ENCODE measurements around the gene CCDC33.

The CCDC33 gene

GRCh38 chr15:74194572-74195559, 41.3 kb upstream of the CCDC33 start:
- TF ChIP-seq, protein P1, sequence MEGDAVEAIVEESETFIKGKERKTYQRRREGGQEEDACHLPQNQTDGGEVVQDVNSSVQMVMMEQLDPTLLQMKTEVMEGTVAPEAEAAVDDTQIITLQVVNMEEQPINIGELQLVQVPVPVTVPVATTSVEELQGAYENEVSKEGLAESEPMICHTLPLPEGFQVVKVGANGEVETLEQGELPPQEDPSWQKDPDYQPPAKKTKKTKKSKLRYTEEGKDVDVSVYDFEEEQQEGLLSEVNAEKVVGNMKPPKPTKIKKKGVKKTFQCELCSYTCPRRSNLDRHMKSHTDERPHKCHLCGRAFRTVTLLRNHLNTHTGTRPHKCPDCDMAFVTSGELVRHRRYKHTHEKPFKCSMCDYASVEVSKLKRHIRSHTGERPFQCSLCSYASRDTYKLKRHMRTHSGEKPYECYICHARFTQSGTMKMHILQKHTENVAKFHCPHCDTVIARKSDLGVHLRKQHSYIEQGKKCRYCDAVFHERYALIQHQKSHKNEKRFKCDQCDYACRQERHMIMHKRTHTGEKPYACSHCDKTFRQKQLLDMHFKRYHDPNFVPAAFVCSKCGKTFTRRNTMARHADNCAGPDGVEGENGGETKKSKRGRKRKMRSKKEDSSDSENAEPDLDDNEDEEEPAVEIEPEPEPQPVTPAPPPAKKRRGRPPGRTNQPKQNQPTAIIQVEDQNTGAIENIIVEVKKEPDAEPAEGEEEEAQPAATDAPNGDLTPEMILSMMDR (IDR thresholded peaks at IDR 0.05; ENCODE audit: control insufficient read depth, insufficient read depth, low read depth, low read length, missing control alignments) = no peak

GRCh38 chr15:74196175-74196574, 40.0 kb upstream of the CCDC33 start:
- no peak overlapping the region for H3K4me3 ChIP-seq (ENCODE audit: control insufficient read depth, low read depth, low read length)
- peak; percentile 94 for DNase-seq (ENCODE audit: low read depth)
- TF ChIP-seq, protein P1 (IDR thresholded peaks at IDR 0.05; ENCODE audit: control insufficient read depth, insufficient read depth, low read depth, low read length, missing control alignments) = no peak

More at GRCh38 chr15:74194572-74195559, 41.3 kb upstream of the CCDC33 start:
- H3K4me3 ChIP-seq (ENCODE audit: control insufficient read depth, low read depth, low read length) = no peak overlapping the region
- DNase-seq (ENCODE audit: low read depth) = no peak

DNA sequence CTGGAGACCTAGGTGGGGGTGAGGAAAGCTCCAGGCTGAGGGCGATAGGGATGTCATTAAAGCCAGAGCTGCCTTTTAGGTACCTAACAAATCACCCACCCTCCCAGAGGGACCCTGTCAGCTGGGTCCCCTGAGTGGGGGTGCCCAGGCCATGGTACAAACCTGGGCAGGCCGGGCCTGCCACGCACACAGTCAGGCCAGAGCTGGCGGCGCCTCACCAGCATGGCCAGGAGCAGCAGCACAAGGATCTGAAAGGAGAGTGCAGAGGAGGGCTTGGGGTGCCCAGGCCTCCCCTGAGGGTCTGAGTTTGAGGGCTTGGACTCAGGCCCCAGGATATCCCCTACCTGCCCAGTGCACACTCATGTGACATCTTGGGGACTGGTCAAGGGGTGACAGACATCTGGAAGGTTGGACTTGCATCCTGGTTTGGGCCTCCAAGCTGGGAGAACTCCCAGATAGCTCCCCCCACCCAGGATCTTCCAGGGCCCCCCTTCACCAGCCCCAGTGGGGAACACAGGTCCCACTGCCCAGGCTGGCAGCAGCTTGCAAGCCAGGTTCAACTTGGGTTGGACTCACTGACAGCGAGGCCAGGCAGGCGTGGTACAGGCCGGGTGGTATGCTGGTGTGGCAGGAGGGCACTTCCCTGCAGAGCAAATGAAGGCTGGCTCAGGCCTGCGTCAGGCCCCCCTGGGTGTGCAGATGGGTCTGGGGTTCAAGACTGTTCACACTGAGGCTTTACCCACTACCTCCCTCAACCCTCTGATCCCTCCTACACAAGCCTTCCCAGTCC, 38.8 kb upstream of the CCDC33 start:
- TF ChIP-seq, protein P1 (IDR thresholded peaks at IDR 0.05; ENCODE audit: control insufficient read depth, insufficient read depth, low read depth, low read length, missing control alignments) = no peak

GRCh38 chr15:74199297-74199652, 36.9 kb upstream of the CCDC33 start:
- TF ChIP-seq, protein P1 (IDR thresholded peaks at IDR 0.05; ENCODE audit: control insufficient read depth, insufficient read depth, low read depth, low read length, missing control alignments) = no peak
- no peak overlapping the region for H3K4me3 ChIP-seq (ENCODE audit: control insufficient read depth, low read depth, low read length)
- DNase-seq (ENCODE audit: low read depth) = no peak

More for the DNA sequence above, 38.8 kb upstream of the CCDC33 start:
- DNase-seq (ENCODE audit: low read depth) = no peak
- no peak overlapping the region for H3K4me3 ChIP-seq (ENCODE audit: control insufficient read depth, low read depth, low read length)

DNA sequence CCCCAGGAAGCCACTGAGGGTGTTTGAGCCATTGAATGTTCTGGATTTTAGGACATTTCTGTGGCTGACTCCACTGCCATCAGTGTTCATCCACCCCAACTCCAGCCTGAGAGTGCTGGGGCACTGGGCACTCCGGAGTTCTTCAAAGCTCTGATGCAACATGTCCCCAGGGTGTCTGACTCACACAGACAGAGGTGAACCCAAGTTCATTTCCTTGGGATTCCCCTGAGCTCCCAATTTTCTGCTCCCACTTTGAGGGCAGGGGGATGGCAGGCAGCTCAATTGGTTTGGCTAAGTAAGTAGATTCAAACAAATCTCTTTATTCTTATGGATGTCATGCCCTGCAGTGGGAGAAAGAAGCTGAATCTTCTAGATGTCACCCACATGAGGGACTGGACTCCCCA, 35.7 kb upstream of the CCDC33 start:
- no peak overlapping the region for H3K4me3 ChIP-seq (ENCODE audit: control insufficient read depth, low read depth, low read length)
- DNase-seq (ENCODE audit: low read depth) = no peak
- TF ChIP-seq, protein P1 (IDR thresholded peaks at IDR 0.05; ENCODE audit: control insufficient read depth, insufficient read depth, low read depth, low read length, missing control alignments) = no peak

- DNase-seq (ENCODE audit: low read depth) = no peak
- H3K4me3 ChIP-seq (ENCODE audit: control insufficient read depth, low read depth, low read length) = no peak overlapping the region
- TF ChIP-seq, protein P1 (IDR thresholded peaks at IDR 0.05; ENCODE audit: control insufficient read depth, insufficient read depth, low read depth, low read length, missing control alignments) = no peak
These were observed 35.2 kb upstream of the CCDC33 start for GRCh38 chr15:74200871-74201419.
